Endothelial cell (in vitro differentiated cells): ENCODE measurements around the gene GMDS. TPM values are rescaled to one million over a fixed set of nuclear protein-coding genes. Genes with fewer than 3 reads are reported as not detected.
"Not testable (repeated sequence)": the region's sequence is repeated elsewhere in the genome, so short reads cannot be mapped to it uniquely, and the experiment has no call there.

Experiments
- DNase-seq: peaks from one replicate; pipeline ENCODE4 v3.0.0; 2021; ENCODE audit warnings: low spot score
- H3K27ac Mint-ChIP-seq: one replicate; pipeline ENCODE4 v1.8.0; 2021; ENCODE audit warnings: mixed read lengths, inconsistent platforms; ENCODE audit not compliant: unreplicated experiment
- H3K27me3 Mint-ChIP-seq: one replicate; pipeline ENCODE4 v1.8.0; 2021; ENCODE audit warnings: mild to moderate bottlenecking, moderate library complexity, mixed read lengths, inconsistent platforms; ENCODE audit not compliant: unreplicated experiment
- H3K36me3 Mint-ChIP-seq: one replicate; pipeline ENCODE4 v1.8.0; 2021; ENCODE audit warnings: mild to moderate bottlenecking, low read depth, mixed read lengths, inconsistent platforms; ENCODE audit not compliant: unreplicated experiment
- H3K4me1 Mint-ChIP-seq: one replicate; pipeline ENCODE4 v1.8.0; 2021; ENCODE audit warnings: mild to moderate bottlenecking, mixed read lengths, inconsistent platforms; ENCODE audit not compliant: unreplicated experiment
- H3K4me3 Mint-ChIP-seq: one replicate; pipeline ENCODE4 v1.8.0; 2021; ENCODE audit warnings: mild to moderate bottlenecking, mixed read lengths, inconsistent platforms; ENCODE audit not compliant: unreplicated experiment
- H3K9me3 Mint-ChIP-seq: one replicate; pipeline ENCODE4 v1.8.0; 2021; ENCODE audit warnings: mixed read lengths, inconsistent platforms; ENCODE audit not compliant: unreplicated experiment
- total RNA-seq: library from RNA; stranded (reverse); fragmentation: NEBNext Ultra II Directional; extraction: Animal tissue kit (Norgen Biotek cat#: 25700); gene quantifications from one replicate; pipeline ENCODE4 v1.2.1, GENCODE V29; 2021; ENCODE audit not compliant: unreplicated experiment
- TF ChIP-seq, protein P1 (sequence below): fragments of 200-600 bp; sonication (generic); IDR thresholded peaks from one replicate; pipeline ENCODE4 v1.5.0; 2021; ENCODE audit warnings: antibody characterized with exemption; ENCODE audit not compliant: unreplicated experiment

The GMDS gene
- total RNA-seq, 1 donor from 2014 or later = 36.0 TPM

- Mint-ChIP-seq H3K36me3 (peaks cover 8% of the 10 kb centered on the region), H3K27me3 (no peaks in the 10 kb centered on the region), H3K4me3 (no peak overlapping the region), H3K4me1 (peaks cover 8% of the 10 kb centered on the region), H3K27ac (no peak overlapping the region), H3K9me3 (no peaks in the 10 kb centered on the region)
- TF ChIP-seq, protein P1, sequence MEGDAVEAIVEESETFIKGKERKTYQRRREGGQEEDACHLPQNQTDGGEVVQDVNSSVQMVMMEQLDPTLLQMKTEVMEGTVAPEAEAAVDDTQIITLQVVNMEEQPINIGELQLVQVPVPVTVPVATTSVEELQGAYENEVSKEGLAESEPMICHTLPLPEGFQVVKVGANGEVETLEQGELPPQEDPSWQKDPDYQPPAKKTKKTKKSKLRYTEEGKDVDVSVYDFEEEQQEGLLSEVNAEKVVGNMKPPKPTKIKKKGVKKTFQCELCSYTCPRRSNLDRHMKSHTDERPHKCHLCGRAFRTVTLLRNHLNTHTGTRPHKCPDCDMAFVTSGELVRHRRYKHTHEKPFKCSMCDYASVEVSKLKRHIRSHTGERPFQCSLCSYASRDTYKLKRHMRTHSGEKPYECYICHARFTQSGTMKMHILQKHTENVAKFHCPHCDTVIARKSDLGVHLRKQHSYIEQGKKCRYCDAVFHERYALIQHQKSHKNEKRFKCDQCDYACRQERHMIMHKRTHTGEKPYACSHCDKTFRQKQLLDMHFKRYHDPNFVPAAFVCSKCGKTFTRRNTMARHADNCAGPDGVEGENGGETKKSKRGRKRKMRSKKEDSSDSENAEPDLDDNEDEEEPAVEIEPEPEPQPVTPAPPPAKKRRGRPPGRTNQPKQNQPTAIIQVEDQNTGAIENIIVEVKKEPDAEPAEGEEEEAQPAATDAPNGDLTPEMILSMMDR = no peak
- no peak for DNase-seq
Measured at GRCh38 chr6:1850840-1851157, 394.6 kb downstream of the GMDS start.

DNA sequence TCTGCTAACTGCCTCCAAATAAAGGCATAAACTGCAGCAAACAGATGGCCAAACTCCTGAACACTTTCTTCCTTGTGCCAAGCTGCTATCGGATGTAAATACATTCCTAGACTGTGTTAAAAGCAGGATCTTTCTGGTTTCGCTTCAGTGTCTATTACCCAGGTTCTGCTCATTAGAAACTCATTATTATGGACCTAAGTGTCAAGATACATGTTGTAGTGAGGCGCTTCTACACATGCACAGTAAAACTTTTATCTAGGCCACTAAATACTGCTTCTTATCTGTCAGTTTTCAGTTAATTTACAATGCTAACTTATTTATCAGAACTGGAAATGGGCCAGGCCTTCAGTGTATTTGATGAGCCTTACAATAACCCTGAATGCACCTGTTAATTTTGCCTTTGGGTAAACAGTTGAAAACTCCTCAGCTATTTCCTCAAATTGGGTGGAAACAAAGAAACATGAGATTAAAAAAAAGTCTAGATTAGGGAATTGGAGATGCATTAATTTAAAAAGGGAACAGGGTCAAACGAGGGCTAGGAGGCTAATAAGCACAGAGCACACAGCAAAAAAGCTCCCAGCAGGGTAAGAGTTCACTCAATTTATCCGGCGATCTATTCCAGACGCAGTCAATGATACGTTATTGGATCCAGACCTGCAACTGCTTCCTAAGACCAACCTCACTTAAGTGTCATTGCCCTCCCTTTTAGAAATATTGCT, 395.1 kb downstream of the GMDS start:
- no peak for DNase-seq
- peaks cover 8% of the 10 kb centered on the region for H3K36me3 Mint-ChIP-seq
- no peaks in the 10 kb centered on the region for H3K9me3 Mint-ChIP-seq
- no peak overlapping the region for H3K4me3 Mint-ChIP-seq
- H3K4me1 Mint-ChIP-seq = peaks cover 8% of the 10 kb centered on the region
- H3K27me3 Mint-ChIP-seq = no peaks in the 10 kb centered on the region
- no peak overlapping the region for H3K27ac Mint-ChIP-seq
- TF ChIP-seq, protein P1 = no peak

DNA sequence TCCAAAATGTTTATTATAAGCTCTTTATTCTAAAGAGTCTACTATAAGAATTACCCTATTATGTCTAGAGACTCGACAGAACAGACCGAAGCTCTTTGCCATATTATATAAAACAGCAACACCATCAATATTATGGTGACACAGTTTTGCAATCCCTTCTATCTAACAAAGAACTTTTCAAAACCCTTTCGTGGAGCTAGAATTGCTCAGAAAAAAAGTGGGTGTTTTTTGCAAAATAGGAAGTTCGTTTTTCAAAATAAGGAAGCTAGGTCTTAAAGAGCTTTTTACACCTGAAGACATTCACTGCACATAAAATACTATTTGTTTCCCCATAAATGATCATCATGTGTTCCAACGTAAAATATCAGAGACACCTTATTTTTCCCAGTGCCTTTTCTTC, 395.7 kb downstream of the GMDS start:
- Mint-ChIP-seq H3K4me3 (no peak overlapping the region), H3K27ac (no peak overlapping the region), H3K4me1 (peaks cover 8% of the 10 kb centered on the region), H3K9me3 (no peaks in the 10 kb centered on the region), H3K36me3 (peaks cover 8% of the 10 kb centered on the region), H3K27me3 (no peaks in the 10 kb centered on the region)
- TF ChIP-seq, protein P1 = no peak
- no peak for DNase-seq

- TF ChIP-seq, protein P1 = no peak
- Mint-ChIP-seq H3K9me3 (no peaks in the 10 kb centered on the region), H3K27ac (no peak overlapping the region)
Measured at GRCh38 chr6:1848752-1849151, 396.7 kb downstream of the GMDS start.

DNA sequence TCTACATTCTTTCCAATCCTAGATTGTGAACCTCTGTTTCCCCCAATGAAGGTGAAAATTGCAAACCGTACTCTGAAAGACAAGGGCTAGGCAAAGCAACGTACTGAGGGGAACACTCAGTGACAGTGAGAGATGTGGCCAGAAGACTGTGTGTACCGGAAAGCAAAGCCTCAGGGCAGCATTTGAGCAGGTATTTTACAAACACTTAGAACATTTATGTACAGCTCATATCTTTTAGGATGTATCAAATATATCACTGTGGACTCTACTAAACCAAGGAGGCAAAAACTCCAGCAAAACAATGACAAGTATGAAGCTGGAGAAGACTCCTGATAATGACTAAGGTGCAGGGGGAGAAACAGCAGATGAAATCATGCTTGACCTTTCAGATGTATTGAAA, 398.8 kb downstream of the GMDS start:
- DNase-seq = no peak

More at GRCh38 chr6:1848752-1849151, 396.7 kb downstream of the GMDS start:
- Mint-ChIP-seq H3K36me3 (peaks cover 8% of the 10 kb centered on the region), H3K4me1 (peaks cover 8% of the 10 kb centered on the region), H3K4me3 (no peak overlapping the region), H3K27me3 (no peaks in the 10 kb centered on the region)
- no peak for DNase-seq

GRCh38 chr6:1845543-1845942, 399.9 kb downstream of the GMDS start:
- H3K27me3 Mint-ChIP-seq, H3K27ac Mint-ChIP-seq, H3K36me3 Mint-ChIP-seq, DNase-seq, H3K4me3 Mint-ChIP-seq, H3K9me3 Mint-ChIP-seq: not testable (repeated sequence)
- H3K4me1 Mint-ChIP-seq = peaks cover 12% of the 10 kb centered on the region

More for the DNA sequence above, 398.8 kb downstream of the GMDS start:
- TF ChIP-seq, protein P1 = no peak
- Mint-ChIP-seq H3K4me3 (peak overlapping the region; percentile 35), H3K4me1 (peaks cover 12% of the 10 kb centered on the region), H3K36me3 (peaks cover 8% of the 10 kb centered on the region), H3K27me3 (no peaks in the 10 kb centered on the region), H3K9me3 (no peaks in the 10 kb centered on the region), H3K27ac (no peak overlapping the region)
